IPS-20b (cell line): ENCODE measurements around the gene ADGRB3.

Experiments used
- H3K27ac ChIP-seq: one replicate; pipeline ENCODE4 v1.5.1; 2013; ENCODE audit warnings: low read length
- H3K27me3 ChIP-seq: 2 replicates; pipeline ENCODE4 v1.6.1; 2013; ENCODE audit warnings: mild to moderate bottlenecking, low read length, inconsistent platforms; ENCODE audit not compliant: insufficient read depth
- H3K36me3 ChIP-seq: 2 replicates; pipeline ENCODE4 v1.6.1; 2013; ENCODE audit warnings: low read depth, mild to moderate bottlenecking, inconsistent platforms, low read length, moderate library complexity; ENCODE audit not compliant: insufficient read depth
- H3K4me1 ChIP-seq: 2 replicates; pipeline ENCODE4 v1.6.1; 2013; ENCODE audit warnings: mild to moderate bottlenecking, control low read depth, inconsistent platforms, low read length, moderate library complexity; ENCODE audit not compliant: insufficient read depth
- H3K4me3 ChIP-seq: 2 replicates; pipeline ENCODE4 v1.5.1; 2013; ENCODE audit warnings: mild to moderate bottlenecking, low read length, inconsistent platforms
- H3K9ac ChIP-seq: 2 replicates; pipeline ENCODE4 v1.6.1; 2013; ENCODE audit warnings: low read depth, mild to moderate bottlenecking, inconsistent platforms, low read length, moderate library complexity
- H3K9me3 ChIP-seq: 2 replicates; pipeline ENCODE4 v1.6.1; 2013; ENCODE audit warnings: mild to moderate bottlenecking, low read depth, low read length, inconsistent platforms; ENCODE audit not compliant: insufficient read depth

Gene ADGRB3

DNA sequence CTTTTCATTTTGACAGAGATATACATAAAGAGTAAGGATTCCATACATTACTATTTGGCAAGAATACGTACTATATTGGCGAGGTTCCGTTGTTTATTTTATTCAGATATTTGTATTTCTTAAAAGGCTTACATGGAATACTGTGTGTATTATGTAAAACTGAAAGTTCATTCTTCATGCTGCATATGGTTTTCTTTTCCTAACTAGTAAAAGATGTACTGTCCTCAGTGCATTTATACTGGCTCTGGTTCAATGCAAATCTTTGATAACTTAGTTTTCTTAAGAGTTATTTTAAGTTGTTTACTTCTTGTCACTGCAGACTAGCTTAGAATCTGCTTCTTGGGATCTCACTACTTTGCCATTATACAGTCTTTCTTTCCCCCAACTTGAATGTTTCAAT lies 42.0 kb downstream of the ADGRB3 start:
- Histone ChIP-seq H3K27ac (no peak overlapping the region), H3K4me1 (no peaks in the 10 kb centered on the region)

DNA sequence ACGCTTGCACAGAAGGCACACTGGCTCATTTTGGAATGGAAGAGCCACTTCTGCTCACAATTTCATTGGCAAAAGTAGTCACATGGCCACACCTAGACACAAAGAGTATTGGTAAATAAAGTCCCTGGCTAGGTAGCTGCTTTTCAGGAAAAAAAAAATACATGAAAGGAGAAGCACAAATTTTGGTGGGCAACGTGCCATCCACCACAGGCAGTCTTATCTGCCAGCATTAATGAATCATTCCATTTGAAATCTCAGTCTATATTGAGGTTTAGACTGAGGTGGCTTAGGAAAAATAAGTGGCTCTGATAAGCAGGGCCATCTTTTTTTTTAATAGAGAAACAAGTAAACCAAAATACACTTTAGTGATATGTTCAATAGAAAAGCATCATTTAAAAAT lies 44.3 kb downstream of the ADGRB3 start:
- Histone ChIP-seq H3K27ac (no peak overlapping the region), H3K4me3 (no peak overlapping the region), H3K9me3 (no peaks in the 10 kb centered on the region), H3K9ac (no peak overlapping the region), H3K36me3 (no peaks in the 10 kb centered on the region), H3K27me3 (no peaks in the 10 kb centered on the region), H3K4me1 (no peaks in the 10 kb centered on the region)

More for the DNA sequence above, 42.0 kb downstream of the ADGRB3 start:
- Histone ChIP-seq H3K36me3 (no peaks in the 10 kb centered on the region), H3K9ac (no peak overlapping the region), H3K27me3 (no peaks in the 10 kb centered on the region), H3K4me3 (no peak overlapping the region), H3K9me3 (no peaks in the 10 kb centered on the region)

DNA sequence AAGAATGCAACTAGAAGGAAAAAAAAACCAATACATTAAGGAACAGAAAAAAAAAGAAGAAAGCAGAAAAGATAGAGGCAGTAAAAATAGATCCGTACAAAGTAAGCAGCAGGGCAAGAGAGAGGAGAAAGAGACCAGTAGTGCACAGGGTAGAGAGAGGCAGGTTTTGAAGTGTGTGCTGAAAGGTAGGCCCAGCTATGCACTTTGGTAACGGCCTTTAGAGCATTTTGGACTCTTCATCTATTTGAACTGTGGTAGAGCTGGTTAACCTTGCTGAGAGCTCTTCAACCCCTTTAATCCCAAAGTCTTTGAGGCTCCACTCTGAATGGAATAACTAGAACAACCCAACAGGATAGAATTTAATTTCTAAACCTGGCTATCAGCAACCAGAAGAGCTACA lies 45.2 kb downstream of the ADGRB3 start:
- no peaks in the 10 kb centered on the region for H3K4me1 ChIP-seq
- no peak overlapping the region for H3K4me3 ChIP-seq
- no peak overlapping the region for H3K9ac ChIP-seq
- H3K9me3 ChIP-seq, result no peaks in the 10 kb centered on the region
- H3K36me3 ChIP-seq, result no peaks in the 10 kb centered on the region
- no peaks in the 10 kb centered on the region for H3K27me3 ChIP-seq
- no peak overlapping the region for H3K27ac ChIP-seq

DNA sequence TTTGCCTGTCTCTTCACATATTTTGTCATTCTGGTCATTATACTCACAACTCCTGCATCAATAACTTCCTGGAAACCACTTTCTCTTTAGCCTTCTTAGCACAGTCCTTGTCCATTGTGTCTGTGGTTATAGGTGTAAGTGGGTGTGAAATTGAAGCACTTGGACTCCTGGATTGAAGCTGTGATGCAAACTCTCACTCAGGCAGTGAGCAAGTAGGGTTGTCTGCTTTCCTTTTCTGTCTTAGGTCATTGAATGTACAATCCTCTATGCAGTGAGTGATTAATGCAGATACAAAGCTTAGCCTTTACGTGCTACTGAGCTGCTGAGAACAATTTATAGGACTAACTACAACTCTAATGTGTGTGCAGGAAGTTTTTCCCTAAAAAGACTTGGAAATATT lies 54.8 kb downstream of the ADGRB3 start:
- Histone ChIP-seq H3K4me3 (no peak overlapping the region), H3K27ac (no peak overlapping the region), H3K27me3 (no peaks in the 10 kb centered on the region), H3K36me3 (no peaks in the 10 kb centered on the region), H3K9me3 (no peaks in the 10 kb centered on the region), H3K9ac (no peak overlapping the region), H3K4me1 (peaks cover 4% of the 10 kb centered on the region)

DNA sequence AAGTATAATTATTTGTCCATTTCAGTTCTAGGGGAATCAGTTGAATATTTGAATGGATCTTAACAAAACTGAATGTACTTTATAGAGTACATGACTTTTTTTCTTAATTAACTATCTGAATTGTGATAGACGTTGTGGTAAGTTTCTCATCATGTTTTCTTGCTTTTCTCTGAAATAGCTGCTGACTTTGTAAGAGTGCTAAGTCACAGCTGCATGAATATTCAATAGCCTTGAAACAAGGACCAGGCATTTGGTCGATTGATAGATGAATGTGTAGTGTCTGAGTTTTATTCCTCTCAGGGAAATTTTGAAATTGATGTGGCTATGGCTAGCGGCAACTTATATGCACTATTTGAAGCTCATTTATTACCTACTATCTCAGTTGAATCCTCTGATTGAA lies 56.0 kb downstream of the ADGRB3 start:
- no peaks in the 10 kb centered on the region for H3K27me3 ChIP-seq
- H3K4me1 ChIP-seq, result peaks cover 4% of the 10 kb centered on the region
- H3K4me3 ChIP-seq, result no peak overlapping the region
- no peaks in the 10 kb centered on the region for H3K9me3 ChIP-seq
- no peak overlapping the region for H3K27ac ChIP-seq
- no peaks in the 10 kb centered on the region for H3K36me3 ChIP-seq
- no peak overlapping the region for H3K9ac ChIP-seq

DNA sequence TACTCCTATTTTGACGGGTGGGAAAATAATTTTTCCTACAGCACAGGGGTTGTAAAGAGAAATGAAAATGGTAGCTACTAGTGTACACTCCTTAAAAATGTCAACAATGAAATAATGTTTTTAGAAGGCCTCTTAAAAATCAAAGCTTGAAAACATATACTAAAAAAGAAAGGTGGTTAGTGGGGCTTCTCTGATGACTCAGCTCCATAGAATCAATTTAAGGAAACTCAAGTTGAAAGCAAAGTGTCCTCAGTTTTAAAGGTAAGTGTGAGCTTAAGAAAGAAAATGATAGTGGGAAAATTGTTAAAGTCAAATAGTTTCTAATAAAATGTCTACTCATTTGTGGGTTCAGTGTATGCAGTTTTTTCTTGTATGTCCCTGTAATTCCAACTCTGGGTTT lies 58.2 kb downstream of the ADGRB3 start:
- Histone ChIP-seq H3K9ac (no peak overlapping the region), H3K4me1 (peaks cover 4% of the 10 kb centered on the region), H3K27ac (no peak overlapping the region)

DNA sequence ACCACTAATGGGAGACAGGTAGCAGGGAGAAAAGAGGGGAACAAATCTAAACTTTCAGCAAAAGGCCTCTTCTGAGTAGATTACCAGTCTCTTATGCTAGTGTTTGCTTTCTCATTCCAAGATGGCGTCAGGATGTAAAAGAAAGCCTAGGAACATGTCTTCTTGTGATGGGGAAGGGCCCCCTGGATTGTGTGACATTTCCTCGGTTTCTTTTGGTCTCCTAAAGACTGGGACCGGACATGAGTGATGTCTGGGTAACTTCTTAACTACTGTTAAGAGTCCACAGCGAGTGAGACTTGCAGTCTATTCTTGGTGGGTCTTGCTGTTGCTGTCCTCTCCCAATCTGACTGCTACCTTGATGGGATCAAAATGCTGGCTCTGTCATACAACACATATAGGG lies 60.3 kb downstream of the ADGRB3 start:
- H3K27ac ChIP-seq, result no peak overlapping the region
- H3K9ac ChIP-seq, result no peak overlapping the region
- no peaks in the 10 kb centered on the region for H3K9me3 ChIP-seq
- no peak overlapping the region for H3K4me3 ChIP-seq
- H3K36me3 ChIP-seq, result no peaks in the 10 kb centered on the region
- no peaks in the 10 kb centered on the region for H3K27me3 ChIP-seq
- no peaks in the 10 kb centered on the region; the same call in 1 of the 2 replicates for H3K4me1 ChIP-seq

More for the DNA sequence above, 58.2 kb downstream of the ADGRB3 start:
- Histone ChIP-seq H3K9me3 (no peaks in the 10 kb centered on the region), H3K27me3 (no peaks in the 10 kb centered on the region), H3K4me3 (no peak overlapping the region), H3K36me3 (no peaks in the 10 kb centered on the region)

DNA sequence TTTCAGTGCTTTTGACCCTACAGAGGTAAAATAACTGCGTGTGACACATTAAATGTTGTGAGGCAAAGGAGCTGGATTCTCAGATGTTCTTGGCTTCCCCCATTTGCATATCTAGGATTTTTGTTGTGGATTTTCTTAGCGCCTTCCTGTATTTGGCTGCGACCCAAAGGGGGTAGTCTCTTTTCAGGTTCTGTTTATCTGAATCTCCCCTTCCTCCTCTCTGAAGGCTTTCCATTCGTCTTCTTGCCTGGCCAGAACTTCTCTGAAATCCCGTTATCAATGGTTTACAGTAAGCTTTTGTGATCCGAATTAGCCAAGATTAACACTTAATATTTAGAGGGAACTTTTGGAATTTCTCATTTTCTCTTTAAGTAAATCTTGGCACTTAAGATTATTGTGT lies 60.8 kb downstream of the ADGRB3 start:
- Histone ChIP-seq H3K36me3 (no peaks in the 10 kb centered on the region), H3K27ac (no peak overlapping the region), H3K9ac (no peak overlapping the region)

DNA sequence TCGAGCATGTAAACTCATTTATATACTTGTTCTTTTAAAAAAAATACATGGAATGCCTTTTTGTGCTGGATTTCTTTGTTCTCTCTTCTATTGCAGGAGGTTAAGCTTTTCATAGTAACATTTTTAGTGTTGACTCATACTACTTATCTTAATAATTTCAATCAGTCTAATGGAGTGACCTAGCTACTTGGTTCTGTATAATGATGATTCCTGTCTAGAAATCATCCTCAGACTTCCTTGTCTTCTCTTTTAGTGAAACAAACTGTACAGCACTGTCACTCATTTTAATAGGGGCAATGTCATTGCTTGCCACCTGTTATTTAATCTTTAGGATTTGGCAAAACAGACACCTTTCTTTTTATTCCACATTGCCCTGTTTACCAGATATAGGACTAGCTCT lies 62.3 kb downstream of the ADGRB3 start:
- Histone ChIP-seq H3K9ac (no peak overlapping the region), H3K4me1 (no peaks in the 10 kb centered on the region; the same call in 1 of the 2 replicates), H3K27me3 (no peaks in the 10 kb centered on the region), H3K9me3 (no peaks in the 10 kb centered on the region), H3K4me3 (no peak overlapping the region), H3K36me3 (no peaks in the 10 kb centered on the region), H3K27ac (no peak overlapping the region)

More for the DNA sequence above, 60.8 kb downstream of the ADGRB3 start:
- Histone ChIP-seq H3K27me3 (no peaks in the 10 kb centered on the region), H3K4me3 (no peak overlapping the region), H3K9me3 (no peaks in the 10 kb centered on the region), H3K4me1 (no peaks in the 10 kb centered on the region; the same call in 1 of the 2 replicates)

DNA sequence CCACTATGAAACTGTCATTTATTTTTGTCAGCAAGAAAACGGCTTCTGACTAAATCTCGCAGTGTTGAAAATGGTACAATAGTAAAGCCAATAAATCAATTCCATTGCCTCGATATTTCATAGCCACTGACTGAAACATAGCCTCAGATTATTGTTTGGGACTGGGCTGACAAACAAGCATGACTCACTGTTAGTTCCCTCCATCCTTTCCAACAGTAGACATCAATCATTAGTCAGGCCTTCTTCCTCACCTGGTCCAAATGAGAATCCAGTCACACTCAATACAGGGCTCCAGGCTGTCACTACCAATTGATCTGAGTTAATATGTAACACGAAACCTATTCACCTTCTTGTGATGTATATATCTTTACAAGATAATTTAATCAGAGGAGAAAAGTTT lies 66.1 kb downstream of the ADGRB3 start:
- Histone ChIP-seq H3K9ac (no peak overlapping the region), H3K27ac (no peak overlapping the region), H3K4me3 (no peak overlapping the region), H3K27me3 (no peaks in the 10 kb centered on the region), H3K36me3 (no peaks in the 10 kb centered on the region), H3K9me3 (no peaks in the 10 kb centered on the region), H3K4me1 (peaks cover 4% of the 10 kb centered on the region; the same call in 1 of the 2 replicates)

DNA sequence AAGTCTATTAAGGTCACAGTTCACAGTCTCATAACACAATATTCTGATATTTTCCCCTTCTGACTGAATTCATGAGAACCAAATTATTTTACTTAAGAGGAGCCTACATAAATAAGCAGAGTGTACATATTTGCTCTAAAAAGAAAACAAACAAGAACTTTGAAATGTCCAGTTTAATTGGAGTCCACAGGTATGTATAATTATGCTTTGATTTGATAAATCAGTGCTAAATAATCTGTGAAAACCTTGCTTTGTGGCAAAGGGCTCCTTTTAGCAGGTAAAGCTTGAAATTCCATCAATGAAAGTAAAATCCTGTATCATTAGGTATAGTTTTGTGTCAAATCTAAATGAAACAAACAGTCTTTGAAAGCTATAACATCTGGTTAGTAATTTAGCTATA lies 69.4 kb downstream of the ADGRB3 start:
- no peak overlapping the region for H3K9ac ChIP-seq

DNA sequence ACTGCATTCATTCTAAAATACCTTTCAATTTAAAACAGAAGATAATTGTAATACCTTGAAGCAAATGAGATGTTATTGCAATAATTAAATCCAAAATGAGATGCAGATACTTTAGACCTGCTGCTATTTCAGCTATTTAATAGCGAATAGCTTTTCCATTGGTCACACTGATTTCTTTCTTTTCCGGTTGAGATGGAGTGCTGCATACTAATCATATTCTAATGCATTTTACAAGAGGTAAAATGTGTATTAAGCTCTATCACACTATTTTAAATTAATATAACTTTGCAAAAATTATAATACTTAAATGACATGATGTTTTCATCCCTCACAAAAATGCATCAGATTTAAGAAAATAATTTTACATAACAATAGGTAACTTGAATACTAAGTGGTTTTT lies 74.0 kb downstream of the ADGRB3 start:
- Histone ChIP-seq H3K36me3 (no peaks in the 10 kb centered on the region), H3K4me3 (no peak overlapping the region), H3K9ac (no peak overlapping the region), H3K9me3 (no peaks in the 10 kb centered on the region), H3K4me1 (peaks cover 11% of the 10 kb centered on the region; the same call in 1 of the 2 replicates), H3K27me3 (no peaks in the 10 kb centered on the region), H3K27ac (no peak overlapping the region)

More for the DNA sequence above, 69.4 kb downstream of the ADGRB3 start:
- Histone ChIP-seq H3K4me1 (peaks cover 7% of the 10 kb centered on the region; the same call in 1 of the 2 replicates), H3K36me3 (no peaks in the 10 kb centered on the region), H3K27ac (no peak overlapping the region), H3K4me3 (no peak overlapping the region), H3K9me3 (no peaks in the 10 kb centered on the region), H3K27me3 (no peaks in the 10 kb centered on the region)
